SU-DHL-6 (cell line): ENCODE data around the gene HAVCR1.

Experiments used
- H2AFZ ChIP-seq: fragments of 200-600 bp; sonication (generic); 2 replicates; pipeline ENCODE4 v1.6.1; 2014; ENCODE audit warnings: low read depth, mild to moderate bottlenecking, moderate library complexity, mixed read lengths, antibody characterized with exemption, low read length; ENCODE audit not compliant: severe bottlenecking
- H3F3A ChIP-seq: fragments of 200-600 bp; shearing (Covaris generic); 2 replicates; pipeline ENCODE4 v1.6.0; 2016; ENCODE audit warnings: antibody characterized with exemption, mild to moderate bottlenecking; ENCODE audit not compliant: insufficient read depth
- H3K27ac ChIP-seq: fragments of 200-600 bp; sonication (generic); 2 replicates; pipeline ENCODE4 v1.5.1; 2016; ENCODE audit warnings: low read depth, mild to moderate bottlenecking, low read length, moderate library complexity, mixed read lengths
- H3K27me3 ChIP-seq: fragments of 200-600 bp; sonication (generic), shearing (Covaris generic); 2 replicates; pipeline ENCODE4 v1.6.0; 2014; ENCODE audit warnings: mild to moderate bottlenecking, low read length
- H3K36me3 ChIP-seq: fragments of 200-600 bp; sonication (generic); 2 replicates; pipeline ENCODE4 v1.6.1; 2014; ENCODE audit warnings: mild to moderate bottlenecking, low read length, mixed read lengths
- H3K4me2 ChIP-seq: fragments of 300-600, 200-600 bp; shearing (Covaris generic), sonication (generic); 2 replicates; pipeline ENCODE4 v1.6.0; 2014; ENCODE audit warnings: low read length, low read depth, mild to moderate bottlenecking; ENCODE audit not compliant: poor library complexity, severe bottlenecking
- H3K4me3 ChIP-seq: fragments of 200-600 bp; sonication (generic); 2 replicates; pipeline ENCODE4 v1.5.1; 2014; ENCODE audit warnings: antibody characterized with exemption, low read length, mild to moderate bottlenecking, mixed read lengths; ENCODE audit not compliant: insufficient read depth, poor library complexity, severe bottlenecking
- H3K79me2 ChIP-seq: fragments of 200-600 bp; sonication (generic); 2 replicates; pipeline ENCODE4 v1.6.1; 2014; ENCODE audit warnings: mild to moderate bottlenecking, low read length, moderate library complexity; ENCODE audit not compliant: insufficient read depth
- H3K9ac ChIP-seq: fragments of 200-600 bp; sonication (generic); 2 replicates; pipeline ENCODE4 v1.7.0; 2014; ENCODE audit warnings: mild to moderate bottlenecking, low read length
- H3K9me2 ChIP-seq: fragments of 200-600 bp; sonication (generic); replicated peaks from 2 replicates; pipeline ENCODE4 v1.6.1; 2014; ENCODE audit warnings: low read length; ENCODE audit not compliant: insufficient read depth
- H3K9me3 ChIP-seq: fragments of 200-600 bp; sonication (generic); 2 replicates; pipeline ENCODE4 v1.6.1; 2014; ENCODE audit warnings: low read length, mixed read lengths; ENCODE audit not compliant: insufficient read depth
- H4K20me1 ChIP-seq: fragments of 200-600 bp; sonication (generic); 2 replicates; pipeline ENCODE4 v1.6.1; 2014; ENCODE audit warnings: low read depth, mild to moderate bottlenecking, antibody characterized with exemption, low read length, moderate library complexity, mixed read lengths
- EZH2phosphoT487 ChIP-seq: fragments of 200-600 bp; sonication (generic), shearing (Covaris generic); conservative IDR thresholded peaks from 2 replicates; pipeline ENCODE4 v1.6.1; 2018; ENCODE audit warnings: mild to moderate bottlenecking, antibody characterized with exemption, low read length, moderate library complexity, mixed read lengths
- TF ChIP-seq, protein P1 (sequence below): fragments of 200-600 bp; sonication (generic); IDR thresholded peaks from one replicate; pipeline ENCODE4 v1.5.1; 2017; ENCODE audit warnings: antibody characterized with exemption, mild to moderate bottlenecking, low read length, moderate library complexity; ENCODE audit not compliant: insufficient read depth, poor library complexity, severe bottlenecking

HAVCR1 gene

DNA sequence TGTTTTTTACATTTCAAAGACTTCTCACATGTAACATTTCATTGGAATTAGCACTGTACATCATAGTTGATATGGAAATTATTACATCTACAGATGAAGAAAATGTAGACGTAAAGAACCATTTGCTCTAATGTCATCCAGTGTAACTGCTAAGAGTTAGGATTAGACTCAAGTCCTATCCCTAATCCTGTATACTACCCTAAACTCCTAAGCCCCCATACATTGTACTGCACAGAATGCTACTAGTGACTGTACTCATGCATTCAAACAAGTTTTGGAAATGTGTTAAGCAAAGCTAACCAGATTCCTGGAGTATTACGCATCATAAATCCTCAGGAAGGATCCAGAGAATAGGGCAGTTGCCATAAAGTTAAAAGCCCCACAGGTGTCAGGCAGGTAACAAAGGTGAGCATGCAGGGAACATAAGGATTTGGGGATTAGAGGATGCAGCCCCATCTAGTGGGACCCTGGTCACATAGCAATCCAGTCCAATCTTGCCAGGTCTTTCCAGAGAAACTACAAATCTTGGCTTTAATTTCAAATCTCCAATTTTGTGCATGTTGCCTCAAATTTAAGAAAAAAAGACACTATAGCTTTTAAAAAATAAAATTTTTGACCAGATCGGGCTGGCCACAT is 32.0 kb downstream of the HAVCR1 start:
- H2AFZ ChIP-seq, result no peak overlapping the region
- H3K9ac ChIP-seq, result no peak overlapping the region
- no peaks in the 10 kb centered on the region for H3K36me3 ChIP-seq
- H3K9me2 ChIP-seq, result no peaks in the 10 kb centered on the region
- no peaks in the 10 kb centered on the region for H4K20me1 ChIP-seq
- H3K9me3 ChIP-seq, result no peaks in the 10 kb centered on the region
- no peaks in the 10 kb centered on the region for H3F3A ChIP-seq
- H3K27ac ChIP-seq, result no peak overlapping the region
- no peak overlapping the region for H3K4me3 ChIP-seq
- no peaks in the 10 kb centered on the region for H3K79me2 ChIP-seq
- no peak overlapping the region for H3K4me2 ChIP-seq
- H3K27me3 ChIP-seq, result no peaks in the 10 kb centered on the region
- TF ChIP-seq EZH2phosphoT487, result no peak
- TF ChIP-seq, protein P1, sequence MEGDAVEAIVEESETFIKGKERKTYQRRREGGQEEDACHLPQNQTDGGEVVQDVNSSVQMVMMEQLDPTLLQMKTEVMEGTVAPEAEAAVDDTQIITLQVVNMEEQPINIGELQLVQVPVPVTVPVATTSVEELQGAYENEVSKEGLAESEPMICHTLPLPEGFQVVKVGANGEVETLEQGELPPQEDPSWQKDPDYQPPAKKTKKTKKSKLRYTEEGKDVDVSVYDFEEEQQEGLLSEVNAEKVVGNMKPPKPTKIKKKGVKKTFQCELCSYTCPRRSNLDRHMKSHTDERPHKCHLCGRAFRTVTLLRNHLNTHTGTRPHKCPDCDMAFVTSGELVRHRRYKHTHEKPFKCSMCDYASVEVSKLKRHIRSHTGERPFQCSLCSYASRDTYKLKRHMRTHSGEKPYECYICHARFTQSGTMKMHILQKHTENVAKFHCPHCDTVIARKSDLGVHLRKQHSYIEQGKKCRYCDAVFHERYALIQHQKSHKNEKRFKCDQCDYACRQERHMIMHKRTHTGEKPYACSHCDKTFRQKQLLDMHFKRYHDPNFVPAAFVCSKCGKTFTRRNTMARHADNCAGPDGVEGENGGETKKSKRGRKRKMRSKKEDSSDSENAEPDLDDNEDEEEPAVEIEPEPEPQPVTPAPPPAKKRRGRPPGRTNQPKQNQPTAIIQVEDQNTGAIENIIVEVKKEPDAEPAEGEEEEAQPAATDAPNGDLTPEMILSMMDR, result peak; percentile 63

DNA sequence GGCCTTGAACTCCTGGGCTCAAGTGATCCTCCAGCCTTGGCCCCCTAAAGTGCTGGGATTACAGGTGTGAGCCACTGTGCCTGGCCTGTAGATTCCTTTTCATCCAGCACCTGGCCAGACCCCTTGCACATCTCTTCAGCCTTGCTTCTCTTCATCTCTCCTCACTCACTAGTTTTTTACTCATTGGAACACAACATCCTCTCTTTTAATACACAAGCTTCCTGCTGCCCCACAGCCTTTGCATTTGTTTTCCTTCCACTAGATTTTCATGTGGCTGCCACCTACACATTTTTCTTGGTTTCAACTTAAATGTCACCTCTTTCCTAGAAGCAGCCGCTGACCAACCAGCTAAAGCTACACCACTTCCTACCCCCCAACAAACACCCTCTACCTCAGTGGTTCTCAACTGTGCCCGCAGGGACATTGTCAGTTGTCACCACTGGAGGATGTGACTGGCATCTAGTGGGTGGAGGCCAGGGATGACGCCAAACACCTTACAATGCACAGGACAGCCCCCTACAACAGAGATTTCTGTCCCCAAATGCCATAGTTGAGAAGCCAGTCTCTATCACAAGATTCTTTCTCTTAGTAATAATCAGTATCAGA is 33.7 kb downstream of the HAVCR1 start:
- no peak overlapping the region for H3K9ac ChIP-seq
- no peaks in the 10 kb centered on the region for H3K36me3 ChIP-seq
- no peak overlapping the region for H3K4me2 ChIP-seq
- H3K9me2 ChIP-seq, result no peaks in the 10 kb centered on the region
- TF ChIP-seq, protein P1, result no peak
- no peak for TF ChIP-seq EZH2phosphoT487
- no peaks in the 10 kb centered on the region for H3K9me3 ChIP-seq
- no peaks in the 10 kb centered on the region for H3K27me3 ChIP-seq
- H2AFZ ChIP-seq, result no peak overlapping the region
- H4K20me1 ChIP-seq, result no peaks in the 10 kb centered on the region
- no peaks in the 10 kb centered on the region for H3K79me2 ChIP-seq
- H3F3A ChIP-seq, result no peaks in the 10 kb centered on the region
- peak overlapping the region; percentile 21; the same call in 1 of the 2 replicates for H3K27ac ChIP-seq
- no peak overlapping the region for H3K4me3 ChIP-seq

DNA sequence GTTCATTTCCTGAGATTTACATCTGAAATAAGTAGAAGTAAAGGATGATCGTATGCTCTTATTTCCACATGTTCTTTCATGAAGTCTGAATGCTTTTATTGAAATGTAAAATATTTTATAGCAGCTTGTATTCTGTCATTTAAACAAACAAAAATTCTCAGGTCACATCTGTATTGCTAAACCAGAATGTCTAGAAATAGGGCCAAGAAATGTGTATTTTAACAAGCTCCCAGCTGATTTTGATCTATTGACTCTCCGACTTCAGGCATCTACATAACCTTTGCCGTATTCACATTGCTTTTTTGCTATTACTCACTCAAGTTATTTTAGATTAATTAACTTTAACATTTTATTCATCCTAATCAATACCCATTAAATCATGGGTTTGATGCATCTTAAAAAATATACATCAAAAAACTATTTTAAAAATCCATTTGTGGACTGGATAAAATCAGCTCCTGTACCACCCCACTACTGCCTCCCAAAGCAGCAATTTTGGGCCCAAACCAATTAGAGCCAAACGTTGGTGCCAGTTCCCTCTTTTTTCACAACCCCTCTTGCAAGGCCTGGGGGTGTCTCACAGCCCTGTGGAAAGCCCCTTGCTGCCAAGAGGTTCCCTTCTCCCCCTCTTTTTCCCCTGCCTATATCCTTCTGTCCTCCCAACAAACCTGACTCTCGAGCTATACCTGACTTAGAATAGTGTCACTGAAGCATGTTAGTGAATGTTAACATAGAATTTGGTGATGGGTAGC is 34.5 kb downstream of the HAVCR1 start:
- no peaks in the 10 kb centered on the region for H3K79me2 ChIP-seq

More for the DNA sequence above, 34.5 kb downstream of the HAVCR1 start:
- no peak for TF ChIP-seq EZH2phosphoT487
- TF ChIP-seq, protein P1, result no peak
- H2AFZ ChIP-seq, result no peak overlapping the region
- H3K9me2 ChIP-seq, result no peaks in the 10 kb centered on the region
- no peak overlapping the region for H3K4me3 ChIP-seq
- no peak overlapping the region for H3K4me2 ChIP-seq
- H3K27ac ChIP-seq, result 0 out of 2 replicates have a peak overlapping the region, but pooled peaks have one; percentile 21
- H4K20me1 ChIP-seq, result no peaks in the 10 kb centered on the region
- no peaks in the 10 kb centered on the region for H3K27me3 ChIP-seq
- H3K9ac ChIP-seq, result no peak overlapping the region
- H3K36me3 ChIP-seq, result no peaks in the 10 kb centered on the region
- H3F3A ChIP-seq, result no peaks in the 10 kb centered on the region
- H3K9me3 ChIP-seq, result no peaks in the 10 kb centered on the region
